Raji (cell line): ENCODE data around the gene OR5AR1.

Experiments
- POLR2A ChIP-seq: IDR thresholded peaks from 2 replicates; pipeline ENCODE4 v1.6.1; 2011; ENCODE audit warnings: low read depth, low read length, control low read depth; ENCODE audit not compliant: insufficient read depth

OR5AR1 gene

DNA sequence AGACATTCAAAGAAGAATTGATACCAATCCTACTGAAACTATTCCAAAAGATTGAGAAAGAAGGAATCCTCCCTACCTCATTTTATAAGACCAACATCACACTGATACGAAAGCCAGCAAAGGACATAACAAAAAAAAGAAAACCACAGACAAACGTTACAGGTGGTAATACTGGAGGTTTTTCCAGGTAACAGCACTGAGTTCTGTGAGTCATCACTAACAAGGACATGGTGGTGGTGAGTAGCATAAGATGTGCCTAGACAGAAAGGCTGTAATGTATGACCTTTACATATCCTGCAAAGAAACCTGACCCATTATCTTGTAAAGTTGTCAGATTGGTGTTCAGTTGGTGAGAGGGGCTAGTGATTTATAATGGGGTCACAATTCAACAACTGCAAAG, 50.7 kb downstream of the OR5AR1 start:
- TF ChIP-seq POLR2A = no peak
